Sigmoid colon (tissue), 4 donors: ENCODE measurements around the gene COASY.

Experiments used
- EP300 ChIP-seq, 4 donors: sonication (generic); formaldehyde crosslinking; IDR thresholded peaks; one replicate each; pipeline ENCODE4 v1.6.1; 2017; ENCODE audit warnings: antibody characterized with exemption in 4 of 4
- POLR2A ChIP-seq, 2 donors: fragments of 450-650 bp; IDR thresholded peaks; one replicate each; pipeline ENCODE4 v1.6.1; 2016; ENCODE audit warnings: antibody characterized with exemption in 2 of 2, mild to moderate bottlenecking in 2 of 2, moderate library complexity in 2 of 2
- POLR2AphosphoS5 ChIP-seq, 4 donors: sonication (generic); formaldehyde crosslinking; IDR thresholded peaks; one replicate each; pipeline ENCODE4 v1.6.1; 2017; ENCODE audit warnings: antibody characterized with exemption in 4 of 4
- TF ChIP-seq, protein P1 (sequence below), 4 experiments: fragments of 450-650 bp in 3 of 4; fragments of 200-600 bp in 1 of 4; IDR thresholded peaks; one replicate each; pipeline ENCODE4 v1.5.1; 2016 to 2019; ENCODE audit warnings: antibody characterized with exemption in 4 of 4, mild to moderate bottlenecking in 3 of 4, moderate library complexity in 2 of 4

DNA sequence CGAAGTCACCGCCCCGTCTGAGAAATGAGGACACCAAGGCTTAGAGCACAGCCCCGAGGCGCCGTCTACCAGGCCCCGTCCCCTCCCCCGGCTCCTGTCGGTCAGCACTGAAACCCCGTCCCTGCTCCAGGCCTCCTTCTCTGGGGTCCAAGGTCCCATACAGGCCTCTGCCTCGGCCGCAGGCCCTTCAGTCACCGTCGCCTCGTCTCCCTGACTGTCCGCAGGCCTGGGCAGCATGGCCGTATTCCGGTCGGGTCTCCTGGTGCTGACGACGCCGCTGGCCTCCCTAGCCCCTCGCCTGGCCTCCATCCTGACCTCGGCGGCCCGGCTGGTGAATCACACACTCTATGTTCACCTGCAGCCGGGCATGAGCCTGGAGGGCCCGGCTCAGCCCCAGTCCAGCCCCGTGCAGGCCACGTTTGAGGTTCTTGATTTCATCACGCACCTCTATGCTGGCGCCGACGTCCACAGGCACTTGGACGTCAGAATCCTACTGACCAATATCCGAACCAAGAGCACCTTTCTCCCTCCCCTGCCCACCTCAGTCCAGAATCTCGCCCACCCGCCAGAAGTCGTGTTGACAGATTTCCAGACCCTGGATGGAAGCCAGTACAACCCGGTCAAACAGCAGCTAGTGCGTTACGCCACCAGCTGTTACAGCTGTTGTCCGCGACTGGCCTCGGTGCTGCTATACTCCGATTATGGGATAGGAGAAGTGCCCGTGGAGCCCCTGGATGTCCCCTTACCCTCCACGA lies 617 bp downstream of the COASY start:
- TF ChIP-seq POLR2AphosphoS5 (IDR thresholded peaks at IDR 0.05) (no peak), POLR2A (IDR thresholded peaks at IDR 0.05) (no peak), EP300 (IDR thresholded peaks at IDR 0.05) (no peak)
- TF ChIP-seq, protein P1, sequence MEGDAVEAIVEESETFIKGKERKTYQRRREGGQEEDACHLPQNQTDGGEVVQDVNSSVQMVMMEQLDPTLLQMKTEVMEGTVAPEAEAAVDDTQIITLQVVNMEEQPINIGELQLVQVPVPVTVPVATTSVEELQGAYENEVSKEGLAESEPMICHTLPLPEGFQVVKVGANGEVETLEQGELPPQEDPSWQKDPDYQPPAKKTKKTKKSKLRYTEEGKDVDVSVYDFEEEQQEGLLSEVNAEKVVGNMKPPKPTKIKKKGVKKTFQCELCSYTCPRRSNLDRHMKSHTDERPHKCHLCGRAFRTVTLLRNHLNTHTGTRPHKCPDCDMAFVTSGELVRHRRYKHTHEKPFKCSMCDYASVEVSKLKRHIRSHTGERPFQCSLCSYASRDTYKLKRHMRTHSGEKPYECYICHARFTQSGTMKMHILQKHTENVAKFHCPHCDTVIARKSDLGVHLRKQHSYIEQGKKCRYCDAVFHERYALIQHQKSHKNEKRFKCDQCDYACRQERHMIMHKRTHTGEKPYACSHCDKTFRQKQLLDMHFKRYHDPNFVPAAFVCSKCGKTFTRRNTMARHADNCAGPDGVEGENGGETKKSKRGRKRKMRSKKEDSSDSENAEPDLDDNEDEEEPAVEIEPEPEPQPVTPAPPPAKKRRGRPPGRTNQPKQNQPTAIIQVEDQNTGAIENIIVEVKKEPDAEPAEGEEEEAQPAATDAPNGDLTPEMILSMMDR (IDR thresholded peaks at IDR 0.05) = no peak
